SK-N-SH (cell line): ENCODE data around the gene CHID1.

Source experiments
- EZH2phosphoT487 ChIP-seq: fragments of 200-600 bp; sonication (generic); IDR thresholded peaks from 2 replicates; pipeline ENCODE4 v1.6.1; 2017; ENCODE audit warnings: low read depth, mixed run types, mild to moderate bottlenecking, antibody characterized with exemption, moderate library complexity, borderline replicate concordance
- GABPA ChIP-seq: IDR thresholded peaks from 2 replicates; pipeline ENCODE4 v1.4.0; 2012; ENCODE audit warnings: low read depth, mild to moderate bottlenecking
- IRF3 ChIP-seq: fragments of 150-350 bp; IDR thresholded peaks from 2 replicates; pipeline ENCODE4 v1.6.1; 2016; ENCODE audit warnings: mild to moderate bottlenecking, low read depth, low read length
- MXI1 ChIP-seq: IDR thresholded peaks from 2 replicates; pipeline ENCODE4 v1.6.1; 2012; ENCODE audit warnings: mild to moderate bottlenecking, low read depth, low read length, improper control_type of control experiment
- POLR2AphosphoS5 ChIP-seq: IDR thresholded peaks from 2 replicates; pipeline ENCODE4 v1.6.1; 2012; ENCODE audit warnings: low read depth, low read length
- RFX5 ChIP-seq: IDR thresholded peaks from 2 replicates; pipeline ENCODE4 v1.6.1; 2012; ENCODE audit warnings: mild to moderate bottlenecking, improper control_type of control experiment, low read length
- TAF1 ChIP-seq: IDR thresholded peaks from 2 replicates; pipeline ENCODE4 v1.6.1; 2012; ENCODE audit warnings: low read depth, mild to moderate bottlenecking, low read length, moderate library complexity, borderline replicate concordance
- ZBTB33 ChIP-seq: IDR thresholded peaks from 2 replicates; pipeline ENCODE4 v1.4.0; 2012; ENCODE audit warnings: low read depth, borderline replicate concordance
- TF ChIP-seq, protein P1 (sequence below): fragments of 200-600 bp; sonication (generic); IDR thresholded peaks from 2 replicates; pipeline ENCODE4 v1.6.1; 2017; ENCODE audit warnings: antibody characterized with exemption, mild to moderate bottlenecking, moderate library complexity
- TF ChIP-seq, protein P2 (sequence below): IDR thresholded peaks from 2 replicates; pipeline ENCODE4 v1.6.1; 2012; ENCODE audit warnings: mild to moderate bottlenecking, low read depth, low read length, moderate library complexity

DNA sequence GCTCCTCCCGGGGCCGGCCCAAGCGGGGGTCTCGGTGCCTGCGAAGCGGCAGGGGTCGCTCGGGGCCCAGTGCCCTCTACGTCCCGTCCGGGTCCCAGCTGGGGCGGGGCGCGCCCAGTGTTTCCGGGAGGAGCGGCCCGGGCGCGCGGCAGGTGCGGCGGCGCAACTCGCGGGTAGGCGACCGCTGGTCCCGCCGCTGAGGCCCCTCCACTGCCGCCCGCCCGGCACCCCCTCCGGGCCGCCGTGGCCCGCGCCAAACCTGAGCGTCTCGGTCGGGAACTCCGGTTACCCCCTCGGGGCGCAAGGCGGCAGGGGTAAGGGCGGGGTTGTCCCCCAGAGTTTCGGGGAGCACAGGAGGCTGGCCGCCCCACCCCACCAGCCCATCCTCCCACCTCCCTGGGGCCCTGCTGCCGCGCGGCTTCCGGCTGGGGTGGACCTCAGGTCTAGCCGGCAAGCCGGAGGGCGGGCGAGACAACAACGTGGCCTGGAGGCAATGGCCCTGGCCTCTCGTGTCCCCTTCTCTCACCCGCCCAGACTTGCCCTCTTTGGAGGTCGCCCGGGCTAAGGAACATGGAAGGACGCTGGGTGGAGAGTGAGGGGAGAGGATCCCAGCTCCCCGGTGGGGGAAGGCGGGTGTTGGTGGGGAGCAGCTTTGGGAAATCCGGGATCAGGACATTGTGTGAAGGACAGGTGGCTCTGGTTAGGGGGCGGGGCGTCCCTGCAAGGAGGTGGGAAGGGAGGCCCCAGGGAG lies 83.3 kb downstream of the CHID1 start:
- TF ChIP-seq ZBTB33, result no peak
- no peak for TF ChIP-seq TAF1
- TF ChIP-seq, protein P1, sequence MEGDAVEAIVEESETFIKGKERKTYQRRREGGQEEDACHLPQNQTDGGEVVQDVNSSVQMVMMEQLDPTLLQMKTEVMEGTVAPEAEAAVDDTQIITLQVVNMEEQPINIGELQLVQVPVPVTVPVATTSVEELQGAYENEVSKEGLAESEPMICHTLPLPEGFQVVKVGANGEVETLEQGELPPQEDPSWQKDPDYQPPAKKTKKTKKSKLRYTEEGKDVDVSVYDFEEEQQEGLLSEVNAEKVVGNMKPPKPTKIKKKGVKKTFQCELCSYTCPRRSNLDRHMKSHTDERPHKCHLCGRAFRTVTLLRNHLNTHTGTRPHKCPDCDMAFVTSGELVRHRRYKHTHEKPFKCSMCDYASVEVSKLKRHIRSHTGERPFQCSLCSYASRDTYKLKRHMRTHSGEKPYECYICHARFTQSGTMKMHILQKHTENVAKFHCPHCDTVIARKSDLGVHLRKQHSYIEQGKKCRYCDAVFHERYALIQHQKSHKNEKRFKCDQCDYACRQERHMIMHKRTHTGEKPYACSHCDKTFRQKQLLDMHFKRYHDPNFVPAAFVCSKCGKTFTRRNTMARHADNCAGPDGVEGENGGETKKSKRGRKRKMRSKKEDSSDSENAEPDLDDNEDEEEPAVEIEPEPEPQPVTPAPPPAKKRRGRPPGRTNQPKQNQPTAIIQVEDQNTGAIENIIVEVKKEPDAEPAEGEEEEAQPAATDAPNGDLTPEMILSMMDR, result no peak
- TF ChIP-seq POLR2AphosphoS5, result no peak
- TF ChIP-seq RFX5, result no peak
- TF ChIP-seq EZH2phosphoT487, result no peak
- TF ChIP-seq, protein P2, sequence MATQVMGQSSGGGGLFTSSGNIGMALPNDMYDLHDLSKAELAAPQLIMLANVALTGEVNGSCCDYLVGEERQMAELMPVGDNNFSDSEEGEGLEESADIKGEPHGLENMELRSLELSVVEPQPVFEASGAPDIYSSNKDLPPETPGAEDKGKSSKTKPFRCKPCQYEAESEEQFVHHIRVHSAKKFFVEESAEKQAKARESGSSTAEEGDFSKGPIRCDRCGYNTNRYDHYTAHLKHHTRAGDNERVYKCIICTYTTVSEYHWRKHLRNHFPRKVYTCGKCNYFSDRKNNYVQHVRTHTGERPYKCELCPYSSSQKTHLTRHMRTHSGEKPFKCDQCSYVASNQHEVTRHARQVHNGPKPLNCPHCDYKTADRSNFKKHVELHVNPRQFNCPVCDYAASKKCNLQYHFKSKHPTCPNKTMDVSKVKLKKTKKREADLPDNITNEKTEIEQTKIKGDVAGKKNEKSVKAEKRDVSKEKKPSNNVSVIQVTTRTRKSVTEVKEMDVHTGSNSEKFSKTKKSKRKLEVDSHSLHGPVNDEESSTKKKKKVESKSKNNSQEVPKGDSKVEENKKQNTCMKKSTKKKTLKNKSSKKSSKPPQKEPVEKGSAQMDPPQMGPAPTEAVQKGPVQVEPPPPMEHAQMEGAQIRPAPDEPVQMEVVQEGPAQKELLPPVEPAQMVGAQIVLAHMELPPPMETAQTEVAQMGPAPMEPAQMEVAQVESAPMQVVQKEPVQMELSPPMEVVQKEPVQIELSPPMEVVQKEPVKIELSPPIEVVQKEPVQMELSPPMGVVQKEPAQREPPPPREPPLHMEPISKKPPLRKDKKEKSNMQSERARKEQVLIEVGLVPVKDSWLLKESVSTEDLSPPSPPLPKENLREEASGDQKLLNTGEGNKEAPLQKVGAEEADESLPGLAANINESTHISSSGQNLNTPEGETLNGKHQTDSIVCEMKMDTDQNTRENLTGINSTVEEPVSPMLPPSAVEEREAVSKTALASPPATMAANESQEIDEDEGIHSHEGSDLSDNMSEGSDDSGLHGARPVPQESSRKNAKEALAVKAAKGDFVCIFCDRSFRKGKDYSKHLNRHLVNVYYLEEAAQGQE, result no peak
- TF ChIP-seq MXI1, result no peak
- no peak for TF ChIP-seq IRF3
- no peak for TF ChIP-seq GABPA
